ENCODE data around the gene CADPS2.

DNA sequence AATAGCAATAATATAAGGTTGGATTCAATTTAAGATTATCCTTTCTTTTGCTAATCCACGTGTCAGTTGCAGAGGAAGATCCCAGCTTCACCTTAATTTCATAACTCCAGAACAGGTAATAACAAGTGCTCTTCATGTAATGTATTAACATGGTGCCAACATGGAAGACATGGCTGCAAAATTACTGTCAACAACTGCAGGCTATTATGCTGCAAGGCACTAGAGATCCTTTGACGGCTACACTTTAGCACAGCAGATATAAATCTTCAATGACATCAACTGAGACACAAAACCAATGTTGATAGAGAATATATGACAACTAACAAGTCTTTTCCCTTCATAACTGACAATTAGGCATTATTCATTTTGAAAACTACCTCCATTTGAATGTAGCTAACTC is 283.5 kb downstream of the CADPS2 start:
- TF ChIP-seq SMC3 (IDR thresholded peaks at IDR 0.05; ENCODE audit: borderline replicate concordance, low read length) (no peak), POLR2A (IDR thresholded peaks at IDR 0.05; ENCODE audit: low read depth, low read length) (no peak), POU2F2 (IDR thresholded peaks at IDR 0.05; ENCODE audit: borderline replicate concordance, low read depth, low read length) (no peak), GATAD2B (conservative IDR thresholded peaks at IDR 0.05; ENCODE audit: low read depth) (no peak), YBX1 (IDR thresholded peaks at IDR 0.05) (no peak), LARP7 (IDR thresholded peaks at IDR 0.05) (no peak), SREBF1 (IDR thresholded peaks at IDR 0.05; ENCODE audit: low read length) (no peak)
- TF ChIP-seq, protein P1, sequence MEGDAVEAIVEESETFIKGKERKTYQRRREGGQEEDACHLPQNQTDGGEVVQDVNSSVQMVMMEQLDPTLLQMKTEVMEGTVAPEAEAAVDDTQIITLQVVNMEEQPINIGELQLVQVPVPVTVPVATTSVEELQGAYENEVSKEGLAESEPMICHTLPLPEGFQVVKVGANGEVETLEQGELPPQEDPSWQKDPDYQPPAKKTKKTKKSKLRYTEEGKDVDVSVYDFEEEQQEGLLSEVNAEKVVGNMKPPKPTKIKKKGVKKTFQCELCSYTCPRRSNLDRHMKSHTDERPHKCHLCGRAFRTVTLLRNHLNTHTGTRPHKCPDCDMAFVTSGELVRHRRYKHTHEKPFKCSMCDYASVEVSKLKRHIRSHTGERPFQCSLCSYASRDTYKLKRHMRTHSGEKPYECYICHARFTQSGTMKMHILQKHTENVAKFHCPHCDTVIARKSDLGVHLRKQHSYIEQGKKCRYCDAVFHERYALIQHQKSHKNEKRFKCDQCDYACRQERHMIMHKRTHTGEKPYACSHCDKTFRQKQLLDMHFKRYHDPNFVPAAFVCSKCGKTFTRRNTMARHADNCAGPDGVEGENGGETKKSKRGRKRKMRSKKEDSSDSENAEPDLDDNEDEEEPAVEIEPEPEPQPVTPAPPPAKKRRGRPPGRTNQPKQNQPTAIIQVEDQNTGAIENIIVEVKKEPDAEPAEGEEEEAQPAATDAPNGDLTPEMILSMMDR (IDR thresholded peaks at IDR 0.05 in 2 of 3, conservative IDR thresholded peaks at IDR 0.05 in 1 of 3; ENCODE audit: control insufficient read depth in 2 of 3, extremely low read depth in 1 of 3, insufficient read depth in 1 of 3, low read depth in 3 of 3, low read length in 3 of 3): no peak
- TF ChIP-seq, protein P2, sequence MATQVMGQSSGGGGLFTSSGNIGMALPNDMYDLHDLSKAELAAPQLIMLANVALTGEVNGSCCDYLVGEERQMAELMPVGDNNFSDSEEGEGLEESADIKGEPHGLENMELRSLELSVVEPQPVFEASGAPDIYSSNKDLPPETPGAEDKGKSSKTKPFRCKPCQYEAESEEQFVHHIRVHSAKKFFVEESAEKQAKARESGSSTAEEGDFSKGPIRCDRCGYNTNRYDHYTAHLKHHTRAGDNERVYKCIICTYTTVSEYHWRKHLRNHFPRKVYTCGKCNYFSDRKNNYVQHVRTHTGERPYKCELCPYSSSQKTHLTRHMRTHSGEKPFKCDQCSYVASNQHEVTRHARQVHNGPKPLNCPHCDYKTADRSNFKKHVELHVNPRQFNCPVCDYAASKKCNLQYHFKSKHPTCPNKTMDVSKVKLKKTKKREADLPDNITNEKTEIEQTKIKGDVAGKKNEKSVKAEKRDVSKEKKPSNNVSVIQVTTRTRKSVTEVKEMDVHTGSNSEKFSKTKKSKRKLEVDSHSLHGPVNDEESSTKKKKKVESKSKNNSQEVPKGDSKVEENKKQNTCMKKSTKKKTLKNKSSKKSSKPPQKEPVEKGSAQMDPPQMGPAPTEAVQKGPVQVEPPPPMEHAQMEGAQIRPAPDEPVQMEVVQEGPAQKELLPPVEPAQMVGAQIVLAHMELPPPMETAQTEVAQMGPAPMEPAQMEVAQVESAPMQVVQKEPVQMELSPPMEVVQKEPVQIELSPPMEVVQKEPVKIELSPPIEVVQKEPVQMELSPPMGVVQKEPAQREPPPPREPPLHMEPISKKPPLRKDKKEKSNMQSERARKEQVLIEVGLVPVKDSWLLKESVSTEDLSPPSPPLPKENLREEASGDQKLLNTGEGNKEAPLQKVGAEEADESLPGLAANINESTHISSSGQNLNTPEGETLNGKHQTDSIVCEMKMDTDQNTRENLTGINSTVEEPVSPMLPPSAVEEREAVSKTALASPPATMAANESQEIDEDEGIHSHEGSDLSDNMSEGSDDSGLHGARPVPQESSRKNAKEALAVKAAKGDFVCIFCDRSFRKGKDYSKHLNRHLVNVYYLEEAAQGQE (IDR thresholded peaks at IDR 0.05; ENCODE audit: low read depth, low read length): no peak
- TF ChIP-seq, protein P3, sequence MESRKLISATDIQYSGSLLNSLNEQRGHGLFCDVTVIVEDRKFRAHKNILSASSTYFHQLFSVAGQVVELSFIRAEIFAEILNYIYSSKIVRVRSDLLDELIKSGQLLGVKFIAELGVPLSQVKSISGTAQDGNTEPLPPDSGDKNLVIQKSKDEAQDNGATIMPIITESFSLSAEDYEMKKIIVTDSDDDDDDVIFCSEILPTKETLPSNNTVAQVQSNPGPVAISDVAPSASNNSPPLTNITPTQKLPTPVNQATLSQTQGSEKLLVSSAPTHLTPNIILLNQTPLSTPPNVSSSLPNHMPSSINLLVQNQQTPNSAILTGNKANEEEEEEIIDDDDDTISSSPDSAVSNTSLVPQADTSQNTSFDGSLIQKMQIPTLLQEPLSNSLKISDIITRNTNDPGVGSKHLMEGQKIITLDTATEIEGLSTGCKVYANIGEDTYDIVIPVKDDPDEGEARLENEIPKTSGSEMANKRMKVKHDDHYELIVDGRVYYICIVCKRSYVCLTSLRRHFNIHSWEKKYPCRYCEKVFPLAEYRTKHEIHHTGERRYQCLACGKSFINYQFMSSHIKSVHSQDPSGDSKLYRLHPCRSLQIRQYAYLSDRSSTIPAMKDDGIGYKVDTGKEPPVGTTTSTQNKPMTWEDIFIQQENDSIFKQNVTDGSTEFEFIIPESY (IDR thresholded peaks at IDR 0.05): no peak
